Gastrocnemius medialis (tissue), 4 donors: ENCODE results near the gene NEO1.

Experiments
- POLR2A ChIP-seq, 2 donors: fragments of 450-650 bp; IDR thresholded peaks; one replicate each; pipeline ENCODE4 v1.6.1; 2017; ENCODE audit warnings: antibody characterized with exemption in 2 of 2, mild to moderate bottlenecking in 2 of 2, moderate library complexity in 2 of 2
- TF ChIP-seq, protein P1 (sequence below), 5 experiments: fragments of 450-650 bp in 3 of 5; fragments of 200-600 bp in 2 of 5; sonication (generic) in 2 of 5; IDR thresholded peaks in 4 of 5; conservative IDR thresholded peaks in 1 of 5; 1 replicate in 4 of 5; 2 replicates in 1 of 5; pipeline ENCODE4 v1.5.1; 2016 to 2019; ENCODE audit warnings: antibody characterized with exemption in 5 of 5, mild to moderate bottlenecking in 3 of 5, moderate library complexity in 3 of 5

DNA sequence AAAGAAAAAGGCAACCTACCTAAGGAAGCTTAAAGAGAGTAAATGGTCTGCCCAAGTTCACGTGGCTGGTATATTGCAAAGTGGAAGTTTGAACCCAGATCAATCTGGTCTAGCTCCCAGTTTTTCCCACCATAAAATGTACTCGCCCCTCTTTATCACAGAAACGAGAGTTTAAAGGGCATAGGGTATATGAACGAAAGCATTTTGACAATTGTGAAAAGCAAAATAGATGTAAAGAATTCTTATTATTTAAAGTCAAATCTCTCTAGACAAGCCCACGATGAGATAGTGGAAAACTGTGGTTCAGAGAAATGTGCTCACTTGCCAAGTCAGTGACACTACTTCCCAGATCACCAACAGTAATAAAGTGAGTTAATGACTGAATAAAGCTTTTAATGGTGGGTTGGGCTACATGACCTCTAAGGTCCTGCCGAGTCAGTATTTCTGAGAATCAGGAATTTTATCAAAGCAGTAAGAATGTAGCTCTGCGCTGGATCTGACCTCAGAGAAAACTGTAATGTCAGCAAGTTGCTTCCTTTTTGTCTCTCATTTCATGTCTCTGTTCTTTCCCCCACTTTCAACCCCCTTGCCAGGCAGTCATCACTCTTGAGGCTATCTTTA lies 23.3 kb upstream of the NEO1 start:
- no peak for TF ChIP-seq POLR2A (IDR thresholded peaks at IDR 0.05)
- TF ChIP-seq, protein P1, sequence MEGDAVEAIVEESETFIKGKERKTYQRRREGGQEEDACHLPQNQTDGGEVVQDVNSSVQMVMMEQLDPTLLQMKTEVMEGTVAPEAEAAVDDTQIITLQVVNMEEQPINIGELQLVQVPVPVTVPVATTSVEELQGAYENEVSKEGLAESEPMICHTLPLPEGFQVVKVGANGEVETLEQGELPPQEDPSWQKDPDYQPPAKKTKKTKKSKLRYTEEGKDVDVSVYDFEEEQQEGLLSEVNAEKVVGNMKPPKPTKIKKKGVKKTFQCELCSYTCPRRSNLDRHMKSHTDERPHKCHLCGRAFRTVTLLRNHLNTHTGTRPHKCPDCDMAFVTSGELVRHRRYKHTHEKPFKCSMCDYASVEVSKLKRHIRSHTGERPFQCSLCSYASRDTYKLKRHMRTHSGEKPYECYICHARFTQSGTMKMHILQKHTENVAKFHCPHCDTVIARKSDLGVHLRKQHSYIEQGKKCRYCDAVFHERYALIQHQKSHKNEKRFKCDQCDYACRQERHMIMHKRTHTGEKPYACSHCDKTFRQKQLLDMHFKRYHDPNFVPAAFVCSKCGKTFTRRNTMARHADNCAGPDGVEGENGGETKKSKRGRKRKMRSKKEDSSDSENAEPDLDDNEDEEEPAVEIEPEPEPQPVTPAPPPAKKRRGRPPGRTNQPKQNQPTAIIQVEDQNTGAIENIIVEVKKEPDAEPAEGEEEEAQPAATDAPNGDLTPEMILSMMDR (IDR thresholded peaks at IDR 0.05 in 4 of 5, conservative IDR thresholded peaks at IDR 0.05 in 1 of 5) = no peak
